Osteocyte (in vitro differentiated cells): Measurements from ENCODE around the gene PPP2R3C. TPM values are rescaled to one million over a fixed set of nuclear protein-coding genes. Genes with fewer than 3 reads are reported as not detected.

Experiments used
- DNase-seq: peaks from one replicate; pipeline ENCODE4 v3.0.0; 2021; ENCODE audit warnings: mixed read lengths; ENCODE audit not compliant: unreplicated experiment; ENCODE audit errors: extremely low spot score
- H3K27ac Mint-ChIP-seq: one replicate; pipeline ENCODE4 v1.8.0; 2021; ENCODE audit warnings: mild to moderate bottlenecking, mixed read lengths; ENCODE audit not compliant: unreplicated experiment
- H3K27me3 Mint-ChIP-seq: one replicate; pipeline ENCODE4 v1.8.0; 2021; ENCODE audit warnings: mixed read lengths; ENCODE audit not compliant: unreplicated experiment
- H3K36me3 Mint-ChIP-seq: one replicate; pipeline ENCODE4 v1.8.0; 2021; ENCODE audit warnings: mixed read lengths; ENCODE audit not compliant: unreplicated experiment
- H3K4me1 Mint-ChIP-seq: one replicate; pipeline ENCODE4 v1.8.0; 2021; ENCODE audit warnings: mixed read lengths; ENCODE audit not compliant: unreplicated experiment
- H3K4me3 Mint-ChIP-seq: one replicate; pipeline ENCODE4 v1.8.0; 2021; ENCODE audit warnings: mild to moderate bottlenecking, moderate library complexity, mixed read lengths; ENCODE audit not compliant: unreplicated experiment
- H3K9me3 Mint-ChIP-seq: one replicate; pipeline ENCODE4 v1.8.0; 2021; ENCODE audit warnings: mixed read lengths; ENCODE audit not compliant: unreplicated experiment
- total RNA-seq: library from RNA; stranded (reverse); gene quantifications from 2 replicates; pipeline ENCODE4 v1.2.1, GENCODE V29; 2021
- TF ChIP-seq, protein P1 (sequence below): fragments of 200-600 bp; sonication (generic); IDR thresholded peaks from 2 replicates; pipeline ENCODE4 v1.5.0; 2021; ENCODE audit warnings: antibody characterized with exemption, mild to moderate bottlenecking, moderate library complexity

Gene PPP2R3C
- total RNA-seq, 1 donor from 2014 or later = 33.1 TPM

DNA sequence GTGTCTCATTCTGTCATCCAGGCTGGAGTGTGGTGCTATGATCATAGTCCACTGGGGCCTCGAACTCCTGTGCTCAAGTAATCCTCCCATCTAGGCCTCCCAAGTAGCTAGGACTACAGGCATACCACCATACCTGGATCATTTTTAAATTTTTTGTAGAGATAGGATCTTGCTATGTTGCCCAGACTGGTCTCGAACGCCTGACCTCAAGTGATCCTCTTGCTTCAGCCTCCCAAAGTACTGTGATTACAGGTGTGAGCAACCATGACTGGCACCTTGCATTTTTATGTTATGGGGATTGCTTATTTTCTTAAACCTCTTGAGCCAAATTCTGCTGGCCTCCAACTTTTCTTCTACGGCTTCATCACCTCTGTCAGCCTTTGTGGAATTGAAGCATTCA, 27.4 kb upstream of the PPP2R3C start:
- no peak overlapping the region for H3K27ac Mint-ChIP-seq
- peaks cover 26% of the 10 kb centered on the region for H3K36me3 Mint-ChIP-seq
- peaks cover 4% of the 10 kb centered on the region for H3K9me3 Mint-ChIP-seq
- DNase-seq = no peak
- H3K4me3 Mint-ChIP-seq = no peak overlapping the region
- H3K4me1 Mint-ChIP-seq = no peaks in the 10 kb centered on the region
- TF ChIP-seq, protein P1, sequence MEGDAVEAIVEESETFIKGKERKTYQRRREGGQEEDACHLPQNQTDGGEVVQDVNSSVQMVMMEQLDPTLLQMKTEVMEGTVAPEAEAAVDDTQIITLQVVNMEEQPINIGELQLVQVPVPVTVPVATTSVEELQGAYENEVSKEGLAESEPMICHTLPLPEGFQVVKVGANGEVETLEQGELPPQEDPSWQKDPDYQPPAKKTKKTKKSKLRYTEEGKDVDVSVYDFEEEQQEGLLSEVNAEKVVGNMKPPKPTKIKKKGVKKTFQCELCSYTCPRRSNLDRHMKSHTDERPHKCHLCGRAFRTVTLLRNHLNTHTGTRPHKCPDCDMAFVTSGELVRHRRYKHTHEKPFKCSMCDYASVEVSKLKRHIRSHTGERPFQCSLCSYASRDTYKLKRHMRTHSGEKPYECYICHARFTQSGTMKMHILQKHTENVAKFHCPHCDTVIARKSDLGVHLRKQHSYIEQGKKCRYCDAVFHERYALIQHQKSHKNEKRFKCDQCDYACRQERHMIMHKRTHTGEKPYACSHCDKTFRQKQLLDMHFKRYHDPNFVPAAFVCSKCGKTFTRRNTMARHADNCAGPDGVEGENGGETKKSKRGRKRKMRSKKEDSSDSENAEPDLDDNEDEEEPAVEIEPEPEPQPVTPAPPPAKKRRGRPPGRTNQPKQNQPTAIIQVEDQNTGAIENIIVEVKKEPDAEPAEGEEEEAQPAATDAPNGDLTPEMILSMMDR = no peak
- no peaks in the 10 kb centered on the region for H3K27me3 Mint-ChIP-seq

DNA sequence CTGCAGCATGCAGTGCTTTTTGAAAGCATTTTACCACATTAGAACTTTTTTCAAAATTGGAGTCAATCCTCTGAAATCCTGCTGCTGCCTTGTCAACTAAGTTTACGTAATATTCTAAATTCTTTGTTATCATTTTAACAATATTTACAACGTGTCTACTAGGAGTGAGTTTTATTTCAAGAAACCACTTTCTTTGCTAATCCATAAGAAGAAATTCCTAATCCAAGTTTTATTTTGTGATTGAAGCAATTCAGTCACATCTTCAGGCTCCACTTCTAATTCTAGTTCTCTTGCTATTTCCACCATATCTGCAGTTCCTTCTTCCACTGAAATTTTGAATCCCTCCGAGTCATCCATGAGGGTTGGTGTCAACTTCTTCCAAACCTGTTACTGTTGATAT, 25.9 kb upstream of the PPP2R3C start:
- TF ChIP-seq, protein P1 = no peak
- H3K4me1 Mint-ChIP-seq = no peaks in the 10 kb centered on the region
- no peak overlapping the region for H3K27ac Mint-ChIP-seq
- no peak for DNase-seq
- peaks cover 24% of the 10 kb centered on the region for H3K36me3 Mint-ChIP-seq
- H3K27me3 Mint-ChIP-seq = no peaks in the 10 kb centered on the region
- no peak overlapping the region for H3K4me3 Mint-ChIP-seq
- H3K9me3 Mint-ChIP-seq = peaks cover 4% of the 10 kb centered on the region

DNA sequence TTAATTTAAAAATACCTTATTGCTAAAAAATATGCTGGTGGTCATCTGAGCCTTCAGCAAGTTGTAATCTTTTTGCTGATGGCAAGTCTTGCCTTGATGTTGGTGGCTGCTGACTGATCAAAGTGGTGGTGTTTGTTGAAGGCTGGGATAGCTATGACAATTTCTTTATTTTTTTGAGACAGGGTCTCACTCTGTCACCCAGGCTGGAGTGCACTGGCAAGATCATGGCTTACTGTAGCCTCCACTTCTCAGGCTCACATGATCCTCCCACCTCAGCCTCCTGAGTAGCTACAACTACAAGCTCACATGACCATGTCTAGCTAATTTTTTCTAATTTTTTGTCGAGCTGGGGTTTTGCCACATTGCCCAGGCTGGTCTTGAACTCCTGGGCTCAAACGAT, 25.4 kb upstream of the PPP2R3C start:
- H3K4me3 Mint-ChIP-seq = no peak overlapping the region
- H3K27ac Mint-ChIP-seq = no peak overlapping the region
- no peaks in the 10 kb centered on the region for H3K4me1 Mint-ChIP-seq
- TF ChIP-seq, protein P1 = no peak
- H3K36me3 Mint-ChIP-seq = peaks cover 24% of the 10 kb centered on the region
- no peaks in the 10 kb centered on the region for H3K27me3 Mint-ChIP-seq
- H3K9me3 Mint-ChIP-seq = peaks cover 4% of the 10 kb centered on the region
- DNase-seq = no peak

DNA sequence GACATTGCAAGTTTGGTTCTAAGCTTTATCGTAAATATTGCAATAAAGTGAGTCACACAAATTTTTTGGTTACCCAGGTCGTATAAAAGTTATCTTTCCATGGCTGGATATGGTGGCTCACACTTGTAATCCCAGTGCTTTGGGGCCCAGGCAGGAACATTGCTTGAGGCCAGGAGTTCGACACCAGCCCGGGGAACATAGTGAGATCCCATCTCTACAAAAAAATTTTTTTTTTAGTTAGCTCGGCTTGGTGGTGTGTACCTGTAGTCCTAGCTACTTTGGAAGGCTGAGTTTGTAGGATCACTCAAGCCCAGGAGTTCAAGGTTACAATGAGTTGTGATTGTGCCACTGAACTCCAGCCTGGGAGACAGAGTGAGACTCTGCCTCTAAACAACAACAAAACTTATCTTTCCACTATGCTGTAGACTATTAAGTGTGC, 24.9 kb upstream of the PPP2R3C start:
- DNase-seq = no peak
- Mint-ChIP-seq H3K36me3 (peaks cover 20% of the 10 kb centered on the region), H3K4me3 (no peak overlapping the region), H3K4me1 (no peaks in the 10 kb centered on the region), H3K27ac (no peak overlapping the region), H3K27me3 (no peaks in the 10 kb centered on the region), H3K9me3 (peaks cover 4% of the 10 kb centered on the region)
- TF ChIP-seq, protein P1 = no peak

DNA sequence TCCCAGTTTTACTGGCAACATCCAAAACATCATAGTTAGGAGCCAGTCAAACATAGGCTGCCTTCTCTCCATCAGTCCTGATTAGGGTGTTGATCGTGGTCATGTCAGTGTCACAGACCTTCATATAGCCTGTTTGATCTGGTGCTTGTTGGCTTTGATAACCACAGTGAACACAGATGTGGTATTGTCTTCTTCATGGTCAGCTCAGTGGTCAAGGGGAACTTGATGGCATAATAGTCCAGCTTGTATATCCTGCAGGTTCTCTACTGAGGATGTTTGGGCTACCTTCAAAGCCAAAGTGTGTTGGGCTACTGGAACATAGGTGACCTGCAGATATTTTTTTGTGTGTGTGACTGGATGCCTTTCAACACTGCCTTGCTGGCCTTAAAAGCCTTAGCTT, 22.2 kb upstream of the PPP2R3C start:
- Mint-ChIP-seq H3K4me1 (no peaks in the 10 kb centered on the region), H3K36me3 (peaks cover 8% of the 10 kb centered on the region), H3K27me3 (no peaks in the 10 kb centered on the region), H3K9me3 (peaks cover 4% of the 10 kb centered on the region), H3K4me3 (no peak overlapping the region), H3K27ac (no peak overlapping the region)
- TF ChIP-seq, protein P1 = no peak
- DNase-seq = no peak
